ENCODE results near the gene CLEC10A.

- TF ChIP-seq EZH2 (IDR thresholded peaks at IDR 0.05; ENCODE audit: insufficient read depth, low read length) = peak; percentile 34
- TF ChIP-seq, protein P1, sequence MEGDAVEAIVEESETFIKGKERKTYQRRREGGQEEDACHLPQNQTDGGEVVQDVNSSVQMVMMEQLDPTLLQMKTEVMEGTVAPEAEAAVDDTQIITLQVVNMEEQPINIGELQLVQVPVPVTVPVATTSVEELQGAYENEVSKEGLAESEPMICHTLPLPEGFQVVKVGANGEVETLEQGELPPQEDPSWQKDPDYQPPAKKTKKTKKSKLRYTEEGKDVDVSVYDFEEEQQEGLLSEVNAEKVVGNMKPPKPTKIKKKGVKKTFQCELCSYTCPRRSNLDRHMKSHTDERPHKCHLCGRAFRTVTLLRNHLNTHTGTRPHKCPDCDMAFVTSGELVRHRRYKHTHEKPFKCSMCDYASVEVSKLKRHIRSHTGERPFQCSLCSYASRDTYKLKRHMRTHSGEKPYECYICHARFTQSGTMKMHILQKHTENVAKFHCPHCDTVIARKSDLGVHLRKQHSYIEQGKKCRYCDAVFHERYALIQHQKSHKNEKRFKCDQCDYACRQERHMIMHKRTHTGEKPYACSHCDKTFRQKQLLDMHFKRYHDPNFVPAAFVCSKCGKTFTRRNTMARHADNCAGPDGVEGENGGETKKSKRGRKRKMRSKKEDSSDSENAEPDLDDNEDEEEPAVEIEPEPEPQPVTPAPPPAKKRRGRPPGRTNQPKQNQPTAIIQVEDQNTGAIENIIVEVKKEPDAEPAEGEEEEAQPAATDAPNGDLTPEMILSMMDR (IDR thresholded peaks at IDR 0.05; ENCODE audit: insufficient read depth, low read depth, low read length) = no peak
Measured at GRCh38 chr17:7042501-7043181, 37.4 kb downstream of the CLEC10A start.
